Measurements from ENCODE around the gene UBXN4.
A peak's percentile ranks its signal among the peaks of the same experiment; 100 is the strongest.

UBXN4 gene

GRCh38 chr2:135776367-135776766, 34.7 kb downstream of the UBXN4 start:
- H3K4me3 ChIP-seq (ENCODE audit: low read depth, low read length): no peak overlapping the region
- TF ChIP-seq, protein P1, sequence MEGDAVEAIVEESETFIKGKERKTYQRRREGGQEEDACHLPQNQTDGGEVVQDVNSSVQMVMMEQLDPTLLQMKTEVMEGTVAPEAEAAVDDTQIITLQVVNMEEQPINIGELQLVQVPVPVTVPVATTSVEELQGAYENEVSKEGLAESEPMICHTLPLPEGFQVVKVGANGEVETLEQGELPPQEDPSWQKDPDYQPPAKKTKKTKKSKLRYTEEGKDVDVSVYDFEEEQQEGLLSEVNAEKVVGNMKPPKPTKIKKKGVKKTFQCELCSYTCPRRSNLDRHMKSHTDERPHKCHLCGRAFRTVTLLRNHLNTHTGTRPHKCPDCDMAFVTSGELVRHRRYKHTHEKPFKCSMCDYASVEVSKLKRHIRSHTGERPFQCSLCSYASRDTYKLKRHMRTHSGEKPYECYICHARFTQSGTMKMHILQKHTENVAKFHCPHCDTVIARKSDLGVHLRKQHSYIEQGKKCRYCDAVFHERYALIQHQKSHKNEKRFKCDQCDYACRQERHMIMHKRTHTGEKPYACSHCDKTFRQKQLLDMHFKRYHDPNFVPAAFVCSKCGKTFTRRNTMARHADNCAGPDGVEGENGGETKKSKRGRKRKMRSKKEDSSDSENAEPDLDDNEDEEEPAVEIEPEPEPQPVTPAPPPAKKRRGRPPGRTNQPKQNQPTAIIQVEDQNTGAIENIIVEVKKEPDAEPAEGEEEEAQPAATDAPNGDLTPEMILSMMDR (conservative IDR thresholded peaks at IDR 0.05; ENCODE audit: low read depth, low read length): no peak
- no peak for DNase-seq (ENCODE audit: low read depth)

GRCh38 chr2:135782231-135782630, 40.6 kb downstream of the UBXN4 start:
- DNase-seq (ENCODE audit: low read depth): no peak
- no peak overlapping the region for H3K4me3 ChIP-seq (ENCODE audit: low read depth, low read length)
- TF ChIP-seq, protein P1 (conservative IDR thresholded peaks at IDR 0.05; ENCODE audit: low read depth, low read length): no peak

GRCh38 chr2:135783439-135783838, 41.8 kb downstream of the UBXN4 start:
- DNase-seq (ENCODE audit: low read depth): no peak
- H3K4me3 ChIP-seq (ENCODE audit: low read depth, low read length): no peak overlapping the region
- TF ChIP-seq, protein P1 (conservative IDR thresholded peaks at IDR 0.05; ENCODE audit: low read depth, low read length): no peak

DNA sequence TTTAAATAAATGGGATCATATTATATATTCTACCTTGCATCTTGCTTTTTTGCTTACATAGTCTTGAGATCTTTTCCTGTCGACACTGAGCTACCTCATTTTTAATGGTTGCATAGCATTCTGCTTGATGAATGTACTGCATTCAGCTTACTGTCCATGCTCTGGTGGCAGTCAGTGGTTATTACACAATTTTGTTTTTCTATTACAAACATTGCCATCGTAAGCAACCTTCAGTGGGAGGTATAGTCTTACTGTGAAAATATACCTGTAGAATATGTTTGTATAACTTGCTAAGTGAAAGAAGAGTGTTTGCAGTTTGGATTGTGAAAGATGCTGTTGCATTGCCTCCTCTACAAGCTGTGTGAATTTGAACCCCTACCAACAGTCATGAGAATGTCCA, 43.4 kb downstream of the UBXN4 start:
- H3K4me3 ChIP-seq (ENCODE audit: low read depth, low read length): no peak overlapping the region
- peak; percentile 42 for DNase-seq (ENCODE audit: low read depth)
- TF ChIP-seq, protein P1 (conservative IDR thresholded peaks at IDR 0.05; ENCODE audit: low read depth, low read length): peak; percentile 38

GRCh38 chr2:135786823-135787222, 45.2 kb downstream of the UBXN4 start:
- DNase-seq (ENCODE audit: low read depth): peak; percentile 97
- no peak overlapping the region for H3K4me3 ChIP-seq (ENCODE audit: low read depth, low read length)
- TF ChIP-seq, protein P1 (conservative IDR thresholded peaks at IDR 0.05; ENCODE audit: low read depth, low read length): no peak

DNA sequence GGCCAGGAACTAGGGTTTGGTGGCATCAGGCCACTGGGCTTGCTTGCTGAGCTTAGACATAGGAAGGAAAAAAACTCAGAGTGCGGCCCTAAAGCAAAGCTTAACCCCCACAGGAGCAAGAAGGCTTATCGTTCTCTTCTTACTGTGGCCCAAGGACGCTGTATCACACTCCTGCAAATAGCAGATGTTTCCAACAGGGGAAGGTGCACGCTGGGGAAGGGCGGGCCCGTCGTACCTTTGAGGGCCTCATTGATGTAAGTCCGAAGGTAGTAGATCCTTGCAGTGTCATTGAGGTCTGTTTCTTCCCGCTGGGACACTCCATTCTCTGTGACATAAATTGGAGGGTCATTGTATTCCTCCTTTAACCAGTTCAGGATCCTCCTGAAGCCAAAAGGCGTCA, 48.8 kb downstream of the UBXN4 start:
- DNase-seq (ENCODE audit: low read depth): no peak
- no peak overlapping the region for H3K4me3 ChIP-seq (ENCODE audit: low read depth, low read length)
- TF ChIP-seq, protein P1 (conservative IDR thresholded peaks at IDR 0.05; ENCODE audit: low read depth, low read length): no peak

DNA sequence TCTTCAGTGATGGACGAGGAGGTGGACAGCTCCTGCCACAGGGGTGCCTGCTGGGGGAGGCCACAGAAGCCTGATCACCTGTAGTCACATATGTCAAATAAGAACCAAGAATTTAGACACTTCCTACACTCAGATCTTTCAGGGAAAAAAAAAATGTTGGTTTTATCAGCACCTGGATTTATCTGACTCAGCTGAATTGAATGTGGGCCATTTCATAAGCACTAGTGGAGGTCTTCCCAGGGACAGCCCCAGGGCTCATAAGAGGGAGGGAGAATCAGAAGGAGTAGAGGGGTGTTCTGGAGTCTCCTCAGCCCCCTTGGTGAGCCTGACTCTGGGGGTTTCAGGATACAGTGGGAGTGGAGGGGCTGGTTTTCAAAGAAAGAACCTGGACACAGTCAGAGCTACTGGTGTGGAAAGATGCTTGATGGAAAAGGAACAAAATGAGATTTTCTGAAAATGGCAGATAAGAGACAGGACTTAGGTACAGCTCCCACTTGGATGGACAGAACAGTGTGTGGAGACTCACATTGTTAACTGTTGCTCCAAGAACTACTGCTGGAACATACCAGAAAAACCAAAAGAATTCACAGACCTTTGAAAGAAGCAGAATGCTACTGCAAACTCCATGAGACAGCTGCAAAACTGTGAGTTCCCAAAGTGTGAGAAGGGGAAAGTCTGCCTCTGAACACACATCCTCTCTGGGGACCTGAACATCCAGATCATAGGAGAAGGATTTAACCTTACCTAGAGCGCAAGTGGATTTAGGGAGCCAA, 49.9 kb downstream of the UBXN4 start:
- TF ChIP-seq, protein P1 (conservative IDR thresholded peaks at IDR 0.05; ENCODE audit: low read depth, low read length): no peak
- peak; percentile 66 for DNase-seq (ENCODE audit: low read depth)
- no peak overlapping the region for H3K4me3 ChIP-seq (ENCODE audit: low read depth, low read length)
